GM12801 (cell line): ENCODE results near the gene ANKRD7.

Experiments
- TF ChIP-seq, protein P1 (sequence below): IDR thresholded peaks from one replicate; pipeline ENCODE4 v1.5.1; 2011; ENCODE audit warnings: control low read depth; ENCODE audit not compliant: insufficient read length; ENCODE audit errors: extremely low read depth

Gene ANKRD7

DNA sequence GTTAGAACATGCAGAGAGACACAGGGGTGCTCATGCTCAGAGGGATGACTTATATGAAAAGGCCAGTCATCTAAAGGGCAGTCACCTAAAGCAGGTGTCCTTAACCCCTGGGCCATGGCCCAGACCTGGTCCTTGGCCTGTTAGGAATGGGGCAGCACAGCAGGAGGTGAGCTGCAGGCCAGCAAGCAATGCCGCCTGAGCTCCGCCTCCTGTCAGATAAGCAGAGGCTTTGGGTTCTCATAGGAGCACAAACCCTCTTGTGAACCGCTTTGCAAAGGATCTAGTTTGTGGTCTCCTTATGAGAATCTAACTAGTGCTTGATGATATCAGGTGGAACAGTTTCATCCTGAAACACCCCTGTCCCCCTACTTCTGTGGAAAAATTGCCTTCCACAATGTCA, 14.5 kb downstream of the ANKRD7 start:
- TF ChIP-seq, protein P1, sequence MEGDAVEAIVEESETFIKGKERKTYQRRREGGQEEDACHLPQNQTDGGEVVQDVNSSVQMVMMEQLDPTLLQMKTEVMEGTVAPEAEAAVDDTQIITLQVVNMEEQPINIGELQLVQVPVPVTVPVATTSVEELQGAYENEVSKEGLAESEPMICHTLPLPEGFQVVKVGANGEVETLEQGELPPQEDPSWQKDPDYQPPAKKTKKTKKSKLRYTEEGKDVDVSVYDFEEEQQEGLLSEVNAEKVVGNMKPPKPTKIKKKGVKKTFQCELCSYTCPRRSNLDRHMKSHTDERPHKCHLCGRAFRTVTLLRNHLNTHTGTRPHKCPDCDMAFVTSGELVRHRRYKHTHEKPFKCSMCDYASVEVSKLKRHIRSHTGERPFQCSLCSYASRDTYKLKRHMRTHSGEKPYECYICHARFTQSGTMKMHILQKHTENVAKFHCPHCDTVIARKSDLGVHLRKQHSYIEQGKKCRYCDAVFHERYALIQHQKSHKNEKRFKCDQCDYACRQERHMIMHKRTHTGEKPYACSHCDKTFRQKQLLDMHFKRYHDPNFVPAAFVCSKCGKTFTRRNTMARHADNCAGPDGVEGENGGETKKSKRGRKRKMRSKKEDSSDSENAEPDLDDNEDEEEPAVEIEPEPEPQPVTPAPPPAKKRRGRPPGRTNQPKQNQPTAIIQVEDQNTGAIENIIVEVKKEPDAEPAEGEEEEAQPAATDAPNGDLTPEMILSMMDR, result no peak

DNA sequence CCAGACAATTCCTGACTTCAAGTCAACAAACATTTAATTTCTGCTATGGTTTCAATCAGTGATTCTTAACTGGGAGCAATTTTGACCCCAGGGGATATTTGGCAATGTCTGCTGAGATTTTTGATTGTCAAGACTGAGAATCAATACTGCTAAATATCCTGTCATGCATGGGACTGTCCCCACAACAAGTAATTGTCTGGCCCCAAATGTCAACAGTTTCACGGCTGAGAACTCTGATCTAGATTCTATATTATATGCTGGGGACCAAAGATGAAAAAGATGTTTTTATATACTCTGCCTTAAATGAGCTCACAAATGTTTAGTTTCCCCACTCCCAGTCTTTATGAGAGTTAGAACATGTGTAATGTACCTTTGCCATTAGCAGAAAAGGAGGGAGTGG, 19.2 kb downstream of the ANKRD7 start:
- TF ChIP-seq, protein P1, result no peak

DNA sequence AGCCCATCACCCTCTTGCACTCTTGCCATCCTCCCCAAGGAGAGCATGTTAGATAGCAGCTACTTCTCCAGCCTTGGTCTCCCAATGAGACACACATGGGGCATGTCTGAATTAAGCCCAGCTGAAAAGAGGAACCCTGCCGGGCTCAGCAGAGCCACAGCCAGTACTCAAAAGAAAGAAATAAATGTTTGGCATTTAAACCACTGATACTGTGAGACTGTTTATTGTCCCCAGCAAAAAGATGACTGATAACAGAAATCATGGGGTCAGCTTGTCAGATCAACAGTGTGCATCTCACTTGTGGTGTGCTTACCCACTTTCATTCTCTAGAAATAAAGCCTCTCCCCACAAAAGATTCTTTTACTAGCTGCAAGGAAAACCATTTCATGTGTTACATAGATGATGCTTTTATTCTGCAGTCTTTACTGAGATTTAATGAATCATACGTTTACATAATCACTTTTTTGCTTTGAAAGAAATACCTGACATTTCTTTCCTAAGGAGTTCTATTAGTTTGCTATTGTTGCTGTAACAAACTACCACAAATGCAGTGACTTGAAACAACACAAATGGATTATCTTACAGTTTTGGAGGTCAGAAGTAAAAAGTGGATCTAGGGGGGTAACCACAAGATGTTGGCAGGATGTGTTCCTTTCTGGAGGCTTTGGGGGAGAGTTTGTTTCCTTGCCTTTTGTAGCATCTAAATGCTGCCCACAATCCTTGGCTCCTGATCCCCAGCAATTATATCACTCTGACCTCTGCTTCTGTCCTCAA, 20.9 kb downstream of the ANKRD7 start:
- TF ChIP-seq, protein P1, result no peak

DNA sequence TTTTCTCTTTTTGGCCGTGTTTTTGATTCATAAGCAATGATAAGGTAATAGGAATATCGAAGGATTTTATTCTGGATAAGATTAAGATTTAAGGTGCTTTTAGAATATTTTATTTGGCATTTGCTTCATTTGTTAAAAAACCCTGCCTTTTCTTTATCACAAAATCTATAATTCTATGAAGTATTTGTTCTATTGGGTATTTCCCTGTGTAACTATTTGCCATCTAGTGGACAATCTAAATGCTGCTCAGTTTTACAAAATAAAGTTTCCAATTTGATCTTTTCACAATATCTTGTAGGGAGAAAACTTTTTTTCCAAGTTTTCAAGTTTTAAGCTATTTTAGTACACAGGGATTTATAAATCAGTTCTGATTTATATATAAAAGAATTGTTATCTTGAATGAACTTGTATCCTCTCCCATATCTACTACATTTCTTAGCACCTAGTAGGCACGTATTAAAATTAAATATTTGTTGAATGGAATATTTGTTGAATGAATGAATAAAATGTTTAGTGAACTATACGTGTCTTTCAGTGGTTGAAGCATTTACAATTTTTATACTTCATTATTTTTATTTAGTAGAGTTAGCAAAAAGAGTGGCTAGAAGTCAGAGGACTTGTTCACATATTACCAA, 26.5 kb downstream of the ANKRD7 start:
- TF ChIP-seq, protein P1, result no peak

DNA sequence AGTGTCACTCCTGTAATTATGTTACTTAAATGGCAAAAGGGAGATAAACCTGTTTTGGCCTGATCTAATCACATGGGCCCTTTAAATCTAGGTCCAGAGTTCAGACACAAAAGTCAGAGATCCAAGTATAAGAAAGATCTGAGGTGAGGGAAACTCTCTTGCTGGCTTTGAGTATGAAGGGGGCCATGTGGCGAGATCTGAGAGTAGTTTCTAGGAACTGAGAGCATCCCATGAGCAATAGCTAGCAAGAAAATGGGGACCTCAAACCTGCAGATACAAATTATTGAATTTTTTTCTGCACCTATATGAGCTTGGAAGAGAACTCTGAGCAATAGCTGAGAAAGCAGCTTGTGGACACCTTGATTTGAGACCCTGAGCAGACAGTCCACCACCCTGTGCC, 27.6 kb downstream of the ANKRD7 start:
- TF ChIP-seq, protein P1, result no peak

DNA sequence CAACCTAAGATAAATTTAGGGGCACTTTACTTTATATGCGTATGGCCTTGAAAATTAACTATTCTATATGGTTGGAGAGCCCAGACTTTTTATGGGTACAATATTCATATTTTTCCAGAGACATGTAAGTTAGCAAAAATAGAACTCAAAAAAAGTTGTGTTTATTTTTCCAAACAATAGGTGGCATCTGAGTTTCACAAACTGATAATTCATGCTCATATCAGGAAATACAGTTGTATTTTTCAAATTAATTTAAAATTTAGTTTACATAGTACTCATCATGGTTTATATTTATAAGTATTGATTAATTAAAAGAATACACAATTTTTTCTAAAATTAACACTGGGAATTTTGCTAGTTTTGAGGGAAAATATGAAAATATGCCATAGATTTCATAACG, 34.6 kb downstream of the ANKRD7 start:
- TF ChIP-seq, protein P1, result no peak

DNA sequence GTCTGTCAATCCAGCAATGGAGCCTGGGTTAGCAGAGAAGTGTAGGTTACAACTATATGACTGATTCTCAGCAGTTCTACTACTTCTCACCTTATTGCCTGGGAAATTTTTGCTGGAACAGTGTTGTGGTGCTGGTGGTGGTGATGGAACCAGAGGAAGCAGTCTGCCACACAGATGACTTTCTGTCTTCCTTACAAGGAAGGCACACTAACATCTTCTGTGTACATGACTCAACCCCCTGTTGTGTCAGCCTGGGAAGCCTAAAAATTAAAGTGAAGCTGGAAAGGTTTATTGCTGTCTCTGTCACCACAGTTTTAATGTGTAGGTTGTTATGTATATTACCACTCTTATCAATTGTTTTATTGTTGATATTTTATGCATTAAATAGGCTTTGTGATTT, 40.3 kb downstream of the ANKRD7 start:
- TF ChIP-seq, protein P1, result no peak
